Transverse colon (tissue), 4 donors: ENCODE data around the gene SFXN5.

Source experiments
- CTCF ChIP-seq, 5 experiments: fragments of 200-600 bp in 3 of 5; fragments of 450-650 bp in 2 of 5; sonication (generic) in 3 of 5; IDR thresholded peaks; 1 replicate in 2 of 5; 2 replicates in 3 of 5; pipeline ENCODE4 v1.5.1; 2016 to 2017; ENCODE audit warnings: antibody characterized with exemption in 5 of 5, inconsistent platforms in 3 of 5, mild to moderate bottlenecking in 2 of 5, moderate library complexity in 1 of 5
- EP300 ChIP-seq: sonication (generic); formaldehyde crosslinking; IDR thresholded peaks from one replicate; pipeline ENCODE4 v1.6.1; 2017; ENCODE audit warnings: antibody characterized with exemption, low read depth
- POLR2A ChIP-seq: fragments of 450-650 bp; IDR thresholded peaks from one replicate; pipeline ENCODE4 v1.6.1; 2016; ENCODE audit warnings: antibody characterized with exemption, mild to moderate bottlenecking, moderate library complexity
- POLR2AphosphoS5 ChIP-seq, 3 donors: sonication (generic); formaldehyde crosslinking; IDR thresholded peaks; one replicate each; pipeline ENCODE4 v1.6.1; 2016; ENCODE audit warnings: antibody characterized with exemption in 3 of 3

GRCh38 chr2:73059106-73059505 is 12.4 kb downstream of the SFXN5 start:
- TF ChIP-seq CTCF (IDR thresholded peaks at IDR 0.05) (no peak), POLR2A (no peak), POLR2AphosphoS5 (IDR thresholded peaks at IDR 0.05) (no peak), EP300 (no peak)
